ENCODE measurements around the gene SKA3. TPM values are rescaled to one million over a fixed set of nuclear protein-coding genes. Genes with fewer than 3 reads are reported as not detected.

SKA3 gene
- total and polyA plus RNA-seq, 2 of the 13 experiments (the other 11 are each of a cell fraction or from before 2014, with no cell fraction given): 7.2 to 10.8 TPM

DNA sequence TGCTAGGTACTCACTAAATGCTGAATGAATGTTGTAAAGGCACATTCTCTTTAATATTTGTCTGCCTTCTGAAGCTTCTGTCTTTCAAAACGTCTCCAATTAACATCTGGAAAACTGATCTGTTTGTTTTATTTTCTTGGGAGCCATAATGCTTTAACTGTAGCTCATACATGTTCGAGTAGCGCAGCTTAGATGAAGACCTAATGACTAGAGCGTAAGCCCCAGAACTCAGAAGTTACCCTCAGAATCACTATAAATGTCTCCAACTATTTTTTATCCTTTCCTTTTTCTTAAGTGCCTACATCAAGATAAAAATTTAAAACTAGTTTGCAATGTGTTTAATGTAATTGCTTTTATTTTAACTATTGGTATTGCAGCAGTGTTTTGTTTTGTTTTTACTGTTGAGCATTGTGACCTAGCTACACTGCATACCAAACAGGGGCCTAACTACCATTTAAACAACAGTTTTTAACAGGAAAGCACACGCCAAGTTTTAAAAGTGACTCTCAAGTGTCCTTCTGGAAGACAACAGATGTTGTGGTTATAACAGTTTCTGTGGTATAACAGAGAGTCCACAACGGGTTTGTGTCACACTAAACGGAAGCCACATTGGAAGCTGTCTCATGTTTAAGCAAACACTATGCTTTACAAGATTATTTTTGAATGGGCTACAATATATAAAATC is 42.1 kb upstream of the SKA3 start (continued):
- TF ChIP-seq, protein P1, sequence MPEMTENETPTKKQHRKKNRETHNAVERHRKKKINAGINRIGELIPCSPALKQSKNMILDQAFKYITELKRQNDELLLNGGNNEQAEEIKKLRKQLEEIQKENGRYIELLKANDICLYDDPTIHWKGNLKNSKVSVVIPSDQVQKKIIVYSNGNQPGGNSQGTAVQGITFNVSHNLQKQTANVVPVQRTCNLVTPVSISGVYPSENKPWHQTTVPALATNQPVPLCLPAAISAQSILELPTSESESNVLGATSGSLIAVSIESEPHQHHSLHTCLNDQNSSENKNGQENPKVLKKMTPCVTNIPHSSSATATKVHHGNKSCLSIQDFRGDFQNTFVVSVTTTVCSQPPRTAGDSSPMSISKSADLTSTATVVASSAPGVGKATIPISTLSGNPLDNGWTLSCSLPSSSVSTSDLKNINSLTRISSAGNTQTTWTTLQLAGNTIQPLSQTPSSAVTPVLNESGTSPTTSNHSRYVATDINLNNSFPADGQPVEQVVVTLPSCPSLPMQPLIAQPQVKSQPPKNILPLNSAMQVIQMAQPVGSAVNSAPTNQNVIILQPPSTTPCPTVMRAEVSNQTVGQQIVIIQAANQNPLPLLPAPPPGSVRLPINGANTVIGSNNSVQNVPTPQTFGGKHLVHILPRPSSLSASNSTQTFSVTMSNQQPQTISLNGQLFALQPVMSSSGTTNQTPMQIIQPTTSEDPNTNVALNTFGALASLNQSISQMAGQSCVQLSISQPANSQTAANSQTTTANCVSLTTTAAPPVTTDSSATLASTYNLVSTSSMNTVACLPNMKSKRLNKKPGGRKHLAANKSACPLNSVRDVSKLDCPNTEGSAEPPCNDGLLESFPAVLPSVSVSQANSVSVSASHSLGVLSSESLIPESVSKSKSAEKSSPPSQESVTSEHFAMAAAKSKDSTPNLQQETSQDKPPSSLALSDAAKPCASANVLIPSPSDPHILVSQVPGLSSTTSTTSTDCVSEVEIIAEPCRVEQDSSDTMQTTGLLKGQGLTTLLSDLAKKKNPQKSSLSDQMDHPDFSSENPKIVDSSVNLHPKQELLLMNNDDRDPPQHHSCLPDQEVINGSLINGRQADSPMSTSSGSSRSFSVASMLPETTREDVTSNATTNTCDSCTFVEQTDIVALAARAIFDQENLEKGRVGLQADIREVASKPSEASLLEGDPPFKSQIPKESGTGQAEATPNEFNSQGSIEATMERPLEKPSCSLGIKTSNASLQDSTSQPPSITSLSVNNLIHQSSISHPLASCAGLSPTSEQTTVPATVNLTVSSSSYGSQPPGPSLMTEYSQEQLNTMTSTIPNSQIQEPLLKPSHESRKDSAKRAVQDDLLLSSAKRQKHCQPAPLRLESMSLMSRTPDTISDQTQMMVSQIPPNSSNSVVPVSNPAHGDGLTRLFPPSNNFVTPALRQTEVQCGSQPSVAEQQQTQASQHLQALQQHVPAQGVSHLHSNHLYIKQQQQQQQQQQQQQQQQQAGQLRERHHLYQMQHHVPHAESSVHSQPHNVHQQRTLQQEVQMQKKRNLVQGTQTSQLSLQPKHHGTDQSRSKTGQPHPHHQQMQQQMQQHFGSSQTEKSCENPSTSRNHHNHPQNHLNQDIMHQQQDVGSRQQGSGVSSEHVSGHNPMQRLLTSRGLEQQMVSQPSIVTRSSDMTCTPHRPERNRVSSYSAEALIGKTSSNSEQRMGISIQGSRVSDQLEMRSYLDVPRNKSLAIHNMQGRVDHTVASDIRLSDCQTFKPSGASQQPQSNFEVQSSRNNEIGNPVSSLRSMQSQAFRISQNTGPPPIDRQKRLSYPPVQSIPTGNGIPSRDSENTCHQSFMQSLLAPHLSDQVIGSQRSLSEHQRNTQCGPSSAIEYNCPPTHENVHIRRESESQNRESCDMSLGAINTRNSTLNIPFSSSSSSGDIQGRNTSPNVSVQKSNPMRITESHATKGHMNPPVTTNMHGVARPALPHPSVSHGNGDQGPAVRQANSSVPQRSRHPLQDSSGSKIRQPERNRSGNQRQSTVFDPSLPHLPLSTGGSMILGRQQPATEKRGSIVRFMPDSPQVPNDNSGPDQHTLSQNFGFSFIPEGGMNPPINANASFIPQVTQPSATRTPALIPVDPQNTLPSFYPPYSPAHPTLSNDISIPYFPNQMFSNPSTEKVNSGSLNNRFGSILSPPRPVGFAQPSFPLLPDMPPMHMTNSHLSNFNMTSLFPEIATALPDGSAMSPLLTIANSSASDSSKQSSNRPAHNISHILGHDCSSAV (CRISPR knock-in tag; IDR thresholded peaks at IDR 0.05; ENCODE audit: borderline replicate concordance): no peak
- TF ChIP-seq ZIK1 (CRISPR knock-in tag; IDR thresholded peaks at IDR 0.05; ENCODE audit: borderline replicate concordance, low read depth): no peak
- no peak for TF ChIP-seq ZNF775 (CRISPR knock-in tag; IDR thresholded peaks at IDR 0.05; ENCODE audit: borderline replicate concordance)
- TF ChIP-seq, protein P2, sequence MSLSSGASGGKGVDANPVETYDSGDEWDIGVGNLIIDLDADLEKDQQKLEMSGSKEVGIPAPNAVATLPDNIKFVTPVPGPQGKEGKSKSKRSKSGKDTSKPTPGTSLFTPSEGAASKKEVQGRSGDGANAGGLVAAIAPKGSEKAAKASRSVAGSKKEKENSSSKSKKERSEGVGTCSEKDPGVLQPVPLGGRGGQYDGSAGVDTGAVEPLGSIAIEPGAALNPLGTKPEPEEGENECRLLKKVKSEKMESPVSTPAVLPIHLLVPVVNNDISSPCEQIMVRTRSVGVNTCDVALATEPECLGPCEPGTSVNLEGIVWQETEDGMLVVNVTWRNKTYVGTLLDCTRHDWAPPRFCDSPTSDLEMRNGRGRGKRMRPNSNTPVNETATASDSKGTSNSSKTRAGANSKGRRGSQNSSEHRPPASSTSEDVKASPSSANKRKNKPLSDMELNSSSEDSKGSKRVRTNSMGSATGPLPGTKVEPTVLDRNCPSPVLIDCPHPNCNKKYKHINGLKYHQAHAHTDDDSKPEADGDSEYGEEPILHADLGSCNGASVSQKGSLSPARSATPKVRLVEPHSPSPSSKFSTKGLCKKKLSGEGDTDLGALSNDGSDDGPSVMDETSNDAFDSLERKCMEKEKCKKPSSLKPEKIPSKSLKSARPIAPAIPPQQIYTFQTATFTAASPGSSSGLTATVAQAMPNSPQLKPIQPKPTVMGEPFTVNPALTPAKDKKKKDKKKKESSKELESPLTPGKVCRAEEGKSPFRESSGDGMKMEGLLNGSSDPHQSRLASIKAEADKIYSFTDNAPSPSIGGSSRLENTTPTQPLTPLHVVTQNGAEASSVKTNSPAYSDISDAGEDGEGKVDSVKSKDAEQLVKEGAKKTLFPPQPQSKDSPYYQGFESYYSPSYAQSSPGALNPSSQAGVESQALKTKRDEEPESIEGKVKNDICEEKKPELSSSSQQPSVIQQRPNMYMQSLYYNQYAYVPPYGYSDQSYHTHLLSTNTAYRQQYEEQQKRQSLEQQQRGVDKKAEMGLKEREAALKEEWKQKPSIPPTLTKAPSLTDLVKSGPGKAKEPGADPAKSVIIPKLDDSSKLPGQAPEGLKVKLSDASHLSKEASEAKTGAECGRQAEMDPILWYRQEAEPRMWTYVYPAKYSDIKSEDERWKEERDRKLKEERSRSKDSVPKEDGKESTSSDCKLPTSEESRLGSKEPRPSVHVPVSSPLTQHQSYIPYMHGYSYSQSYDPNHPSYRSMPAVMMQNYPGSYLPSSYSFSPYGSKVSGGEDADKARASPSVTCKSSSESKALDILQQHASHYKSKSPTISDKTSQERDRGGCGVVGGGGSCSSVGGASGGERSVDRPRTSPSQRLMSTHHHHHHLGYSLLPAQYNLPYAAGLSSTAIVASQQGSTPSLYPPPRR (CRISPR knock-in tag; IDR thresholded peaks at IDR 0.05; ENCODE audit: borderline replicate concordance): no peak
